ENCODE data around the gene INTS11.

INTS11 gene

GRCh38 chr1:1310476-1311053 lies 13.9 kb downstream of the INTS11 start:
- no peak for DNase-seq

DNA sequence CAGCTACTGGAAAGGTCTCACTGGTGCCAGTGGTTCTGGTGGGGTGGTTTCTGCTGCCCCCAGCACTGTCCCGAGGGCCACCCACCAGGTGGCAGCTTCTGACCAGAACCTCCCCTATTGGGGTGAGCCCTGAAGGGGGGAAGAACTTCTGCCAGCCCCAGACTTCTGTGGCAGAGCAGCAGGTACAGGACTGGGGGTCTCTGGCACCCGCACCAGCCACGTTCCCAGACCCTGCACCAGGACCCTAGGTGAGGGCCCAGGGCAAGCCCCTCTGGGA lies 14.4 kb downstream of the INTS11 start:
- no peak for DNase-seq

DNA sequence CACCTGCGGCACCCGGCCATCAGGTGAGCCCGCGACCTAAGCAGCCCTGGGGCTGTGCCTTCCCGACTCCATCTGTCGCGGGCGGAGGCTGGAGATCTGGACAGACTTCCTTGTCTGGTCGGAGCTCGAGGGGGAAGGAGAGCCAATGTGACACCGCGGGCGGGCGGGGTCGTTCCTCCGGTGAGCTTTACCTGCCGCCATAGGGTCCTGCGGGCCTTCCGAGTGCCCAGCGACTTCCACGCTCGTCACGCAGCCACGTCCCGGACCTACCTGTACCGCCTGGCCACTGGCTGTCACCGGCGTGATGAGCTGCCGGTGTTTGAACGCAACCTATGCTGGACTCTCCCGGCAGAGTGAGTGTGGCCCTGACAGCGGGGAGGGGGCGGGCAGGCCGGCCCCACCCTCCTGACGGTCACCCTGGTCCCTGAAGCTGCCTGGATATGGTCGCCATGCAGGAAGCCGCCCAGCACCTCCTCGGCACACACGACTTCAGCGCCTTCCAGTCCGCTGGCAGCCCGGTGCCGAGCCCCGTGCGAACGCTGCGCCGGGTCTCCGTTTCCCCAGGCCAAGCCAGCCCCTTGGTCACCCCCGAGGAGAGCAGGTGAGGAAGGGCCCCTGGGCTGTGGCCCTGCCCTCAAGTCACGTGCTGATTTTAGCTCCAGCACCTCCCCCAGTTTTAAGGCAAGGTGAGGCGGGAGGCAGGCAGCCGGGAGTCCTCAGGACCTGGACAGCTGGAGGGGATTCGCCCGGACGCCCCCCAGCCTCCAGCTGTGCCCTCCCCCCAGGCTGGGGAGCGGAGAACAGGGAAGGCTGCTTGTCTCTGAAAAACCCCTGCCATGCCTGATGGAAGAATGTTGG lies 15.0 kb downstream of the INTS11 start:
- no peak for DNase-seq

- DNase-seq, result no peak
Measured at GRCh38 chr1:1308756-1309250, 15.7 kb downstream of the INTS11 start.

DNA sequence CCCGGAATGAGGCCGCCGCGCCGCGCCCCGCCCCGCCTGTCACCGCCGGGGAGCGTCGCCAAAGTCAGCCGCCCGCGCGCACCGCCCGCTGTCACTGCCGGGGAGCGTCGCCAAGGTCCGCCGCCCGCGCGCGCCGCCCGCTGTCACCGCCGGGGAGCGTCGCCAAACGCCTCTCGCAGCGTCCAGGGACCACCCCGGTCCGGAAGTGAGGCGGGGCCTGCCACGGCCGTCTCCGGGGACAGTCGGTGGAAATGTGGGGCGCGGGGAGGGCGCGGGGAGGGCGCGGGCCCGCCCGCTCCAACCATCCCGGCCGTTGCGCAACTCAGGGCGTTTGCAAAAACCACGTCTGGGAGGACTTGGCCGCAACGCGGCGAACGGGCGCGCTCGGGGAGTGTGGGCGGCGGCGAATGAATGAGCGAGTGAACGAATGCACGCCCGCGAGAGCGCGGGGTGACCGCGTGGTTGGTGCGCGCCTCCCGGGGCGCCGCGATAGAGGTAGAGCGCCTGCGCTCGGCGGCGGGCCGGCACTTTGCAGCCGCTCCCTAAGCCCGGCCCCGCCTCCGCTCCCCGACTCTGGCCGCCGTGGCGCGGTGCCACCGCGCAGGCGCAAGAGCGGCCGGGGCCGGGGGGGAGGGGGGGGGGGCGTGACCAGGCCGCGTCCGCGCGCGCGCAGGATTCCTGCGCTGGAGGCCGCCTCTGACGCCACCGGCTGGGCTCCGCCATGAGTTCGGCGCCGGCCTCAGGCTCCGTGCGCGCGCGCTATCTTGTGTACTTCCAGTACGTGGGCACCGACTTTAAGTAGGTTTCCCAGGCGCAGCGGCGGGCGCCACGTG lies 16.3 kb downstream of the INTS11 start, which contains the start of the genes ACAP3 and PUSL1:
ACAP3 (minus strand) TSS at position 8 of the 833 bp plus-strand sequence. CDS start 115 bp downstream, outside the sequence.
PUSL1 (plus strand) TSS at position 675 of the 833 bp plus-strand sequence; CDS start at position 722, 47 bp downstream.
- DNase-seq, result peak; percentile 84

DNA sequence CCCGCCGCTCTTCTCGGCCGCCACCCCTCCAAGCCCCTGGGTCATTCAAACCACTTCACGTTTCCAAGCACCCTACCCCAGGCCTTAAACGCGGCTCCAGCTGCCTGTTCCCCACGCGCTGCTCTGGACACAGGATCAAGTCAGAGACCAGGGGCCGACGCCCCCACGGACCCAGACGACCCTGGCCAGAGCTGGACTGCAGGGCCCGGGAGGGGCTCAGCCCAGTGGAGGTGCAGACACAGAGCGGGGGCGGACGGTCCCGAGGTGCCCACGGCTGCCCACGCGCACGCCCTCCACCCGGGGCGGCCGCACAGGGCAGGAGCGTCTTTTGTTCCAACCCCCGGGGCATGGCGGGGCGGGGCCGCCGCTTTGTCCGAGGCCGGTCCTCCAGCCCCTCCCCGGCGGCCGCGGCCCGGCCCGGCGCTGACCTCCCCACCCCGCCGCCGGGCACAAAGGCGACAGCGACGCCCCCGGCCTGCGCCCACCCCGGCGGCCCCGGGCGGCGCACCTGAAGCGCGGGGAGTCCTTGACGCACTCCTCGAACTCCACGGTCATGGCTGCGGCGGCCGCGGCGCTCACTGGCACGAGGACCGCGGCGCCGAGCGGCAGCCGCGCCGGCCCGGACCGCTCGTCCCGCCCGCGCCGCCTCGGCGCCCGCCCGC lies 17.1 kb downstream of the INTS11 start:
- no peak for DNase-seq

GRCh38 chr1:1306661-1307260 lies 17.7 kb downstream of the INTS11 start:
- no peak for DNase-seq

- DNase-seq, result no peak
Measured at GRCh38 chr1:1306070-1306660, 18.3 kb downstream of the INTS11 start.

DNA sequence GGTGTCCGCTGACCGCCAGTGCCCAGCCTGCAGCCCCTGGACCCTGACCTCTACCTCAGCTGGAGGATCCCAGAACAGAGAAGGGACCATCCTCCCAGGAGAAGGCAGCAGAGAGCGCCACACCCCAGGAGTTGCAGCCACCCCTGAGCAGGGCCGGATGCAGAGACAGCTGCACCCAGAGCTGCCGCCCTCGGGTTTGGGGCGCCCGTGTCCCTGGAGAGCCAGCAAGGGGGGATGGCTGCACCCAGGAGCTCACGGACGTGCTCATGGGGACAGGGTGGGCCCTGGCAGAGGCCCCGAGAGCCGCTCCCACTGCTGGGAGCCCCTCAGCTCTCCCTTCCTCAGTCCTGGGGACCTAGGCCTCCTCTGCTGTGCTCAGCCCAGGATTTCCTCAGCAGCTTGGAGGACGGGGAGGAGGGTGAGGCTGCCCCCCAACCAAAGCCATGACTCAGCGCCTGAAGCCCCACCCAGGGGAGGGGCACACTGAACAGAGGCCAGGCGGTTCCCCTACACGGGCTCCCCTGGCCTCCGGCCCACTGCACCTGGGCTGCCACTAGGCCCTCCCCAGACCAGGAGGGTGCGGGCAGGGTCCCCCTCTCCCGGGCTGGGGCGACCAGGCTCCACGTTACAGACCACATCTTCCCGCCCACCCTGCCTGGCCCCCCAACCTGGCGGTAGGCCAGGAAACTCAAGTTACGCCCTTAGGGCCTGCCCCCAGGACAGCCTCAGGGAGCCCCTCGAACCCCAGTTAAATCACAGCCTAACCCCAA lies 19.0 kb downstream of the INTS11 start:
- DNase-seq, result peak; percentile 83

- no peak for DNase-seq
Measured at GRCh38 chr1:1304331-1305299, 19.8 kb downstream of the INTS11 start.

DNA sequence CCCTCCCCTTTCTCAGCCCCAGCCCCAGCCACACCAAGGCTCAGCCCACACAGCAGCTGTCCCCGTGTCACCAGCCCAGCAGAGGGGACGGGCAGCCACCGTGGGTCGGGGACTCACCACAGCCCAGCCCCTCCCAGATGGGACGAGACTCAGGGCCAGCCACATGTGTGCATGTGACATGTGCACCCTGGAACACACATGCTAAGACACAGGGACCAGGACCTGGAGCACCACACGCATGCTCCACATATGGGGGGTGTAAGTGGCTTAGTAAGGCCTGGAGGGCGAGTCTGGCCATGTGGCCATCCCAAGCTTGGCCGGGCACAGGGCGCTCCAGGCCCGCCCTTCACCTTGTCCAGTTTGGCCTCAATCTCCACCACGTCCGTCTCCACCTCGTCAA lies 20.7 kb downstream of the INTS11 start:
- no peak for DNase-seq

DNA sequence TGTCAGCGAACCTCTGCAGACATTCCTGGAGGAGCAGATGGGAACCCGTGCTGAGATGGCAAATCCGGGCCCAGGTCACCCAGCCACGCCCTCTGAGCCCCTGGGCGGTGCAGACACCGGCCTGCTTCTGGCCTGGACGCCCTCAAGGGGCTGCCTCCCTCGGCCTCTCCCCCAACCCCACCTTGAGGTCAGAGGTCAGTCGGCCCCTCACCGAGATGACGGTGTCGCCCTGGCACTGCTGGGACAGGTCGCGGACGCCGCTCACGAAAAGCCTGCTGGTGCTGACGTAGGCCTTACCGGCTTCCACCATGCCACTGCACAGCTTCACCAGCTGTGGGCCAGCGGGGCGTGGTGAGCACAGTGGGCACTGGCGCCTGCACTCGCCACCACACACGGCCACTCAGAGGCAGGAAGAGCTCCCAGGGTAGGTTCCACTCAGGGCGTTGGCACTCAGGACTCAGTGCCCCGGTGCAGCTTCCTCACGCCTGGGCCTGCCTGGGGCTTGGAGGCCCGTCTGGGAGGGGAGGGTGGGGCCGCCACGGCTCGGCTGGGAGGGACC lies 21.4 kb downstream of the INTS11 start:
- DNase-seq, result no peak

- DNase-seq, result no peak
Measured at GRCh38 chr1:1302006-1302430, 22.4 kb downstream of the INTS11 start.

- no peak for DNase-seq
Measured at GRCh38 chr1:1300352-1300739, 24.1 kb downstream of the INTS11 start.

GRCh38 chr1:1299686-1300351 lies 24.6 kb downstream of the INTS11 start:
- no peak for DNase-seq

GRCh38 chr1:1298861-1299685 lies 25.4 kb downstream of the INTS11 start:
- no peak for DNase-seq

DNA sequence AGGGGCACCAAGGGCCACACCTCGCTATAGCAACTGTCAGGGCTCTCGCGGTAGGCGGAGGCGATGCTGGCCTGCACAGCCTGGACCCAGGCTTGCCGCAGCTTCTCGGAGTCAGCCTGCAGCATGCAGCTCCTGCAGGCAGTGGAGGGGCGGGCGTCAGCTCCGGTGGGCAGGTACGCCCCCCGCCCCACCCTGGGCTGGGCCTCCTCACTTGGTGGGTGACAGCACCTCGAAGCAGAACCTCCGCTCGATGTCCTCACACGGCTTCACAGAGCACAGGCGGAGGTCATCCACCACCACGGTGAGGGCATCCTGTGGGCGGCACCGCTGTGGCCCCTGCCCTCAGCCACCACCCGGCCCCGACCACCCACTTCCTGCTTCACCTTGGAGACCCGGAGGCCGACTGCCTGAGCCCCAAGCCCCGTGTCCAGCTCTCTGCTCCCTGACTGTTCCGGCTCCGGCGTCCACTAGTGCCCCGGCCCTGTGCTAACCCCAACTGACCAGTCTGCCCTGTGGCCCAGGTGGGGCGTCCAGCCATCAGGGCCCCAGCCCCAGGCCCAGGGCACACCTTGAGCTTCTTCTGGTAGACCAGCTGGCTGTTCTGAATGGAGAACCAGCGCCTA lies 26.5 kb downstream of the INTS11 start:
- DNase-seq, result no peak
